ENCODE measurements around the gene OIT3.
"Not testable (repeated sequence)": the region's sequence is repeated elsewhere in the genome, so short reads cannot be mapped to it uniquely, and the experiment has no call there.

OIT3 gene

DNA sequence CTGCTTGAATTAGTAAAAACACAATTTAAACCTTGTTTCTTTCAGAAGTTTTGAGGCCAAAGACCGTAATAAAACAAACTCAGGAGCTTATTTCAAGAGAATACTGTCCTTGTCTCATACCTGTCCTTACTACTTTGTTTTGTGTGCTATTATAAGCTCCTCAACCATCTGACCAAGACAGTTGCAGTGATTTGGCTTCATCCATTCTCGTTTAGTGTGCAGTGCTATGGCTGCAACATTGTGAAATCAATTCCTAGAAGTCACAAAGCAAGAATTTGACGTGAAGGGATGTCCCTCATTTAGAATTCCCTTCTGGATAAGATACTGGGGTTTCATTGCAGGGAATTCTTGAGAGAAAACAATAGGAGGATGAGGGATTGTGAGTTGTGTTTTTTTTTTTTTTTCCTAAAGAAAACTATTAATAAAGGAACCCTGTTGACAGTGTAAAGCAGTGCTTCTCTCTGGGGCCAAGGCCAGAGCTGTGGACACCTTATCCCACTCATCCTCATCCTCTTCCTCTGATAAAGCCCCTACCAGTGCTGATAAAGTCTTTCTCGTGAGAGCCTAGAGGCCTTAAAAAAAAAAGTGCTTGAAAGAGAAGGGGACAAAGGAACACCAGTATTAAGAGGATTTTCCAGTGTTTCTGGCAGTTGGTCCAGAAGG lies at the start of gene OIT3:
Gene OIT3, plus strand, starts transcription at position 604 of the 663 bp plus-strand sequence. CDS start 60 bp downstream, outside the sequence.
- DNase-seq: no peak

DNA sequence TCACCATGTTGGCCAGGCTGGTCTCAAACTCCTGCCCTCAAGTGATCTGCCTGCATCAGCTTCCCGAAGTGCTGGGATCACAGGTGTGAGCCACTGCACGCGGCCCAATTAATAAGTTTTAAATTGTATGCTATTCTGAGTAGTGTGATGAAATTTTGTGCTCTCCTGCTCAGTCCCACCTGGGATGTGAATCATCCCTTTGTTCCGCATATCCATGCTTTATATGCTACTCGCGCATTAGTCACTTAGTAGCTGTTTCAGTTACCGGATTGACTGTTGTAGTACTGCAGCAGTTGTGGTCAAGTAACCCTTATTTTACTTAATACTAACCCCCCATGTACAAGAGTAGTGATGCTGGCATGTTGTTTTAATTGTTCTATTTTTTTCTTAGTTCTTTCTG lies 47.3 kb upstream of the OIT3 start:
- DNase-seq: no peak

- no peak for DNase-seq
Observed at GRCh38 chr10:72847681-72848080, 45.9 kb upstream of the OIT3 start.

GRCh38 chr10:72850861-72851260 lies 42.7 kb upstream of the OIT3 start:
- no peak for DNase-seq

DNA sequence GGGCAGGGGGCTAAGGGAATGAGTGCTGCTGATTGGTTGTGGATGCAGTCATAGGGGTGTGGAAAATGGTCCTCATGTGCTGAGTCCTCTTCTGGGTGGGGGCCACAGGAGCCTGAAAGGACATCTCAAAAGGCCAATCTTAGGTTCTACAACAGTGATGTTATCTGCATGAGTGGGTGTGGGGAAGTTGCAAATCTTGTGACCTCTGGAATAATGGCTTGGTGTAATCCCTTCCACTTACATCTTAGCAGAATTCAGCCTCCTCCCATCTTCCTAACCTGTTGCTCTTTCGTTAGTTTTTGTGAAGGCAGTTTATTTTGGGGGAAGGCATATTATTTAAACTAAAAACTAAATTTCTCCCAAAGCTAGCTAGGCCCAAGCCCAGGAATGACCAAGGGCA lies 42.0 kb upstream of the OIT3 start:
- no peak for DNase-seq

DNA sequence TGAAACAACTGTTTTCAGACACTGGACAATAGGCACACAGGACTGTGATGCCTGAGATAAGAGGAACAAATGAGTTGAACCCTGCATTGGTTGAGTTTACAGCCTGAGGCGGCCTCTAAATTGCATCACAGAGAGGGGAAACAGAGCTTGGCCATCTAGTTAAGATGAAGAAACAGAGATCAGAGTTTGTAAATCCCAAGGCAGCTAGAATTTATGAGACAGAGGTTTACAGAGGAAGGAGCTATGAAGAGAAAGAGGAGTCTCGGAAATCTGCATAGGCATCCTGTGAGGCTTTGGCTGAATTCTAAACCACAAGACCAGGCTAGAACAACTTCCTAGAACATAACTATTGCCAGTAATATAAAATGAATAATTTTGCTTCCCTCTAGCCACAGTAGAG lies 41.0 kb upstream of the OIT3 start:
- no peak for DNase-seq

DNA sequence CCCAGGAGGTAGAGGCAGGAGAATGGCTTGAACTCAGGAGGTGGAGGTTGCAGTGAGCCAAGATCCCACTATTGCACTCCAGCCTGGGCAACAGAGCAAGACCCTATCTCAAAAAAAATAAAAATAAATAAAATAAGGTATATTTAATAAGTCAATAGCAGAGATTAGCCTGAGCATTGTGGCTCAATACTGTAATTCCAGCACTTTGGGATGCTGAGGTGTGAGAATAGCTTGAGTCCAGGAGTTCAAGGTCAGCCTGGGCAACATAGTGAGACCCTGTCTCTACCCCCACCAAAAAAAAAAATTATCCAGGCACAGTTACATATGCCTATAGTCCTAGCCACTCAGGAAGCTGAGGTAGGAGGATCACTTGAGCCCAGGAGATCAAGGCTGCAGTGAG lies 38.4 kb upstream of the OIT3 start:
- no peak for DNase-seq

GRCh38 chr10:72855790-72856189 lies 37.7 kb upstream of the OIT3 start:
- no peak for DNase-seq

DNA sequence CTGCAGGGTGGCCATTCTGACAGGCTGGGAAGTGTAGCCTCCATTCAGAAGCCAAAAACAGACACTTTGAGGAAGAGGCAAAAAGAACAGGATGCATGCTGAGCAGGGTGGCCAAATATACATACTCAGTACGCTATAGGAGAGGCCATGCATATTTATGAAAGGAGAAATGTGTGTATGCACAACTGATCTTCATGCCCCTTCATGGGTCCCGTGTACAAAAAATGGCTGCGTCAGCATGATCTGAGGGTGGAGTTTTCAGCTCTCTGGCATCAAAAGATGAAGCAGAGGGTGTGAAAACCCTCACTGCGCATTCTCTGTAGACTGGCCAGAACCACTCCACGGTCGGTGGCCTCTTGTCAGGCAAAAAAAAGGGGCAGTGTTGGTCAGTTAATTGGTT lies 35.5 kb upstream of the OIT3 start:
- no peak for DNase-seq

DNA sequence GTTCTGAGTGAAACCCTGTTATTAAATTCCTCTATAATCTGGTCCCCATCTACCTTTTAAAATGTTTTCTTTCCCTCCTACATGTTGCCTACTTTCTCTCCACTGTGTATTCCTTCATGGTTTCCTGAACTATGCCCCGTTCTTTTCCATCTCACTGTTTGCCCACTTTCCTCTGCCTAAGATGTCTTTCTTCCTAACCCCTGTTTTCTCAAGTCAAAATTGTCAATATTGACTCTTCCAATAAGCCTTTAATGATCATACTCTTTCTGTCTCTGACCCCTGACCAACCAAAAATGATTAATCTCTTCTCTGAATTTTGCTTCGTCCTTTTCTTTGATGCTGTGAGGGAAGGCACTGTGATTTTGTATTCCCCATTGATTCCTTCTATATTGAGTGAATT lies 30.6 kb upstream of the OIT3 start:
- no peak for DNase-seq

- DNase-seq: no peak
Observed at GRCh38 chr10:72875250-72876055, 18.1 kb upstream of the OIT3 start.

- no peak for DNase-seq
Observed at GRCh38 chr10:72879245-72879644, 14.3 kb upstream of the OIT3 start.

GRCh38 chr10:72881291-72881690 lies 12.2 kb upstream of the OIT3 start:
- DNase-seq: no peak

GRCh38 chr10:72883861-72884260 lies 9.7 kb upstream of the OIT3 start:
- no peak for DNase-seq

DNA sequence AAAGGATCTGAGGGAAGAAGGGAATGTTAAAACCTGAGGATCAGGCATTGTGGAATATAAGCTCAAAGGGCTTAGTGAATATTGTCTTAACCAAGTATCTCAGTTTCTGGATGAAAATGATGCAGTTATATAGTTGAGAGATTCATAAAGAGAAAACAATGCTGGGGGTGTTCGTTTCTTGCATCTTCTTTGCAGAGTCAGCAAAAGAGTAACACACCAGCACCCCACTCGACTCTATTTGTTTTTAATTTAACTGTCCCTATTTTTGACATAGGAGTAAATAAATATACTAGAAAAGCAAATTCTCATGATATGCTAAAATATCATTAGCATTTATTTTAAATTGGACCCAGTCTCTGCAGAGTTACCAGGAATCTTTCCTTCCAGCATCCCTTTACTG lies 7.6 kb upstream of the OIT3 start:
- no peak for DNase-seq

- no peak for DNase-seq
Observed at GRCh38 chr10:72886621-72887020, 6.9 kb upstream of the OIT3 start.

DNA sequence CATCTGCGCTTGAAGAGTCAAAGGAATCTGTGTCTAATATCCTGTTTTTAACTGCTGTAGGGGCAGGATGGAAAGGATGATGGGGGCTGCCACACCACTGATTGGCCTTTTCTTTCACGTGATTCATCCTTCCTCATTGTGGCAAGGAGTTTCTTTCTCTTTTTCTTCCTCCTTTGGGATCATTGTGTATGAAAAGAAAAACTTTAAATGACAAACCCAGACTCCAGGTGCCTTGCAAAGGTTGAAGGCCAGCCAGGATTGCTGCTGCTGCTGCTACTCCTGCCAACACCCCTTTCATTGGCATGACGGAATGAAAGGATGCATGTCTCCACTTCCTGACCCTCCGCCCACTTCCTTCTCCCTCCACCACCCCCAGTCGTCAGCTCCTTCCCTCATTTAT lies 6.5 kb upstream of the OIT3 start:
- DNase-seq: peak; percentile 53

DNA sequence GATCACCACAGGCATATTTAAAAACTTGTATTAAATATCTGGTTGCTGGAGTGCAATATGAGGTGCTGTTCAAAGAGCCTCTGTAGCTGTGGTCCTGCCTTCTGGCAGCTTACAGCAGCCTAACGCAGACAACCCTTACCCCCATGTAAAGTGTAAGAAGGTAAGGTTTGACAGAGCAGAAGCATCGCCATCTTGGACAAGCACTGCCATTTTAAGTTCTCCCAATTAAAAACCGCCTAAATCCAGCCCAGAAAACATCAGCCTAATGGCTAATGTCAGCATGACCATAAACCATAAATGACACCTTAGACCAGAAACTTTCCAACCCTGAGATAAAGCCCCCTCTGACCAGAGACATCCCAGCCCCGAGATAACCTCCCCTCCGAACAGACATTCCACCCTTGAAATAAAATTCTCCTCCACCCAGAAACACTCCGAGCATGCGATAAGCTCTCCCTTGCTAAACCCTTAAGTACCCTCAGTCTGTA lies 5.3 kb upstream of the OIT3 start:
- DNase-seq: no peak

GRCh38 chr10:72889391-72889831 lies 4.1 kb upstream of the OIT3 start:
- DNase-seq: no peak

- DNase-seq: no peak
Observed at GRCh38 chr10:72890086-72890485, 3.5 kb upstream of the OIT3 start.

- DNase-seq: no peak
Observed at GRCh38 chr10:72895236-72895850, 1.8 kb downstream of the OIT3 start.

- DNase-seq: no peak
Observed at GRCh38 chr10:72898616-72899015, 5.1 kb downstream of the OIT3 start.

DNA sequence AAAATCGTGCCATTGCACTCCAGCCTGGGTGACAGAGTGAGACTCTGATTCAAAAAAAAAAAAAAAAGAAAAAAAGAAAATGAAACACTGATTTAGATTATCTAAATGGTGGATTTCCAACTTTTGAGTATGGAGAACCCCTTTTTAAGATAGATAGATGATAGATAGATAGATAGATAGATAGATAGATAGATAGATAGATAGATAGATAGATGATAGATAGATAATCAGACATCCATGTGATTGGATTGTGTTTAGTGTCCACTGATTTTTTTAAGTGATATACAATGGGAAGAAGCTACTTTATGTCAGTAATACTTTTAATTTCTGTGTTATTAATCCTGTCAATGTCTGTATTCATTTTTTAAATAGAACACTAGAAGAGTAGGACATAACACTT lies 6.0 kb downstream of the OIT3 start:
- no peak for DNase-seq

DNA sequence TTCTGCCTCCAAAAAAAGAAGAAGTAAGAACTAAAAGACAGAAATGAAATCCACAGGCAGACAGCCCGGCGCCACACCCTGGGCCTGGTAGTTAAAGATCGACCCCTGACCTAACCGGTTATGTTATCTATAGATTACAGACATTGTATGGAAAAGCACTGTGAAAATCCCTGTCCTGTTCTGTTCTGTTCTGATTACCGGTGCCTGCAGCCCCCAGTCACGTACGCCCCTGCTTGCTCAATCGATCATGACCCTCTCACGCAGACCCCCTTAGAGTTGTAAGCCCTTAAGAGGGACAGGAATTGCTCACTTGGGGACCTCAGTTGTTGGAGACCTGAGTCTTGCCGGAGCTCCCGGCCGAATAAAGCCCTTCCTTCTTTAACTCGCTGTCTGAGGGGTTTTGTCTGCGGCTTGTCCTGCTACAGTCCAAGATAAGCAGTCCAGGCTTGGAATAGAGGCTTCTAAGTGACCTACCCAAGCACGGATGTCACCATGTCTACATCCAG lies 10.5 kb downstream of the OIT3 start:
- not testable (repeated sequence) for DNase-seq
